ENCODE results near the gene CLCN6. TPM values are rescaled to one million over a fixed set of nuclear protein-coding genes. Genes with fewer than 3 reads are reported as not detected.

Gene CLCN6
- total and polyA plus RNA-seq, 2 donors (not counting 1 experiment from before 2014, with no cell fraction given): 35.0 to 99.8 TPM

DNA sequence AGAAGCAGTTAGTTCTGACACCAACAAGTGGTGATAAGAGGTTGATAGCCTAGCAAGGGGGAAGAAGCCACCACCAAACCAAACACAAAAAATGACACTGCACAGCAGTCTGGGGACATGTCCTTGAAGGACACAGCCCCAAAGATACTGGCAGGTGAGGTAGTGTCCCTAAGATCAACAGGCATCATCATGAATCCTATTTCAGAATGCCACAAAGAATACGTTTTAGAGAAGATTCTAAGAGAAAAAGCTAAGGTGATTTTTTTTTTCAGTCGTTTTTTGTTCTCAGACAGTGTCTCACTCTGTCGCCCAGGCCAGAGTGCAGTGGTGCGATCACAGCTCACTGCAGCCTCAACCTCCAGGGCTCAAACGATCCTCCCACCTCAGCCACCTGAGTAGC lies 19.8 kb upstream of the CLCN6 start:
- Histone ChIP-seq H4K20me1 (ENCODE audit: control insufficient read depth, insufficient read depth, low read length, poor library complexity, severe bottlenecking) (peaks cover 4% of the 10 kb centered on the region), H3K4me2 (replicated peaks; ENCODE audit: low read depth, low read length, poor library complexity, severe bottlenecking) (no peak overlapping the region), H3K4me1 (ENCODE audit: control insufficient read depth in 2 of 2, insufficient read depth in 2 of 2, low read length in 2 of 2) (peaks cover 19 to 31% of the 10 kb centered on the region in 2 donors), H3K4me3 (ENCODE audit: control extremely low read depth in 1 of 5, extremely low read depth in 1 of 5, insufficient read depth in 1 of 5, low read depth in 2 of 5, low read length in 4 of 5) (no peak overlapping the region), H3K36me3 (replicated peaks in 1 of 2; ENCODE audit: control extremely low read depth in 1 of 2, control insufficient read depth in 1 of 2, extremely low read depth in 1 of 2, insufficient read depth in 2 of 2, low read length in 1 of 2) (peaks cover 0 to 18% of the 10 kb centered on the region in 2 experiments), H3K27ac (ENCODE audit: low read length in 2 of 2) (peak overlapping the region in 1 of 2 donors; percentile 12), H3K9ac (ENCODE audit: low read length) (no peak overlapping the region), H3K79me2 (ENCODE audit: control insufficient read depth, insufficient read depth, low read length) (no peaks in the 10 kb centered on the region), H3K9me3 (ENCODE audit: control extremely low read depth in 1 of 3, control insufficient read depth in 2 of 3, insufficient read depth in 1 of 3, low read length in 2 of 3) (no peaks in the 10 kb centered on the region), H3K27me3 (replicated peaks in 1 of 4; ENCODE audit: control extremely low read depth in 1 of 4, control insufficient read depth in 3 of 4, insufficient read depth in 4 of 4, low read length in 3 of 4) (no peaks in the 10 kb centered on the region), H2AFZ (ENCODE audit: insufficient read depth, low read depth, low read length, poor library complexity, severe bottlenecking) (no peak overlapping the region)
- CTCF ChIA-PET: interaction anchor here (0.7 to 3.9 kb wide), 9 partner anchors 8 to 121 kb away, joined by 3 to 26 read pairs (median 5); partner anchors contain the start of genes CLCN6 and MTHFR
- Mint-ChIP-seq H3K9me3 (ENCODE audit: insufficient read depth) (no peaks in the 10 kb centered on the region), H3K27me3 (no peaks in the 10 kb centered on the region), H3K4me3 (peak overlapping the region; percentile 50), H3K4me1 (peaks cover 32% of the 10 kb centered on the region), H3K27ac (peak overlapping the region; percentile 46)
- TF ChIP-seq, protein P1, sequence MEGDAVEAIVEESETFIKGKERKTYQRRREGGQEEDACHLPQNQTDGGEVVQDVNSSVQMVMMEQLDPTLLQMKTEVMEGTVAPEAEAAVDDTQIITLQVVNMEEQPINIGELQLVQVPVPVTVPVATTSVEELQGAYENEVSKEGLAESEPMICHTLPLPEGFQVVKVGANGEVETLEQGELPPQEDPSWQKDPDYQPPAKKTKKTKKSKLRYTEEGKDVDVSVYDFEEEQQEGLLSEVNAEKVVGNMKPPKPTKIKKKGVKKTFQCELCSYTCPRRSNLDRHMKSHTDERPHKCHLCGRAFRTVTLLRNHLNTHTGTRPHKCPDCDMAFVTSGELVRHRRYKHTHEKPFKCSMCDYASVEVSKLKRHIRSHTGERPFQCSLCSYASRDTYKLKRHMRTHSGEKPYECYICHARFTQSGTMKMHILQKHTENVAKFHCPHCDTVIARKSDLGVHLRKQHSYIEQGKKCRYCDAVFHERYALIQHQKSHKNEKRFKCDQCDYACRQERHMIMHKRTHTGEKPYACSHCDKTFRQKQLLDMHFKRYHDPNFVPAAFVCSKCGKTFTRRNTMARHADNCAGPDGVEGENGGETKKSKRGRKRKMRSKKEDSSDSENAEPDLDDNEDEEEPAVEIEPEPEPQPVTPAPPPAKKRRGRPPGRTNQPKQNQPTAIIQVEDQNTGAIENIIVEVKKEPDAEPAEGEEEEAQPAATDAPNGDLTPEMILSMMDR (IDR thresholded peaks at IDR 0.05): no peak
- no peak for TF ChIP-seq EZH2 (IDR thresholded peaks at IDR 0.05; ENCODE audit: borderline replicate concordance, insufficient read depth, low read depth, low read length, poor library complexity, severe bottlenecking)
- POLR2A ChIA-PET: interaction anchor here (0.7 to 1.1 kb wide), 4 partner anchors 10 to 121 kb away, joined by 3 to 5 read pairs (median 4); partner anchors contain the start of gene AGTRAP
- WGBS (ENCODE audit: insufficient coverage): no CpG with 5 or more reads among the region's 5 CpGs
- DNase-seq: no peak
- ATAC-seq (ENCODE audit: low read depth): no peak
- intact Hi-C loops (cut with micrococcal nuclease): no loop called here

DNA sequence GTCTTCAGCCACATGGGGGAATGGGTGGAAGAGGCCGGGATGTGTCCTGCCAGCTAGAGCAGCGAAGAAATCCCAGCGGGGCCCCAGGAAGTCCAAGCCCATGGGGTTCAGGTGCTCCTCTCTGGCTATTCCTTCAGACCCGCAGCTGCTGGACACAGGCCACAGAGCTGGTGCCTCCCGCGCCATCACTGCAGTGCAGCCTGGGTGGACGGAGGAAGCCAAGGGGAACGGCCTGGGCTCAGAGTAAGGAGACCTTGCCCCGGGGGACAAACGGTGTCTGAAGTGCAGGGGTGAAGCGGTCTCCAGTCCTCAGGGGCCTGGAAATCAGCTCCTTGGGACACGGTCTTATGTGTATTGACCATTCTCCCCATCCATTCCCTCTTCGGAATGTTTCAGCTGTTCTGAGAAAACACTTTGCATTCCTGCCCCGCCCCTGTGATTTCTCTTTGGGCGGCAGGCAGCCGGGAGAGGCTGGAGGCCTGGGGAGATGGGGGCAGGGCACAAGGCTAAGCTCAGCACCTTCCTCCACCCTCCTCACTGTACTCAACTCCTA lies 18.7 kb upstream of the CLCN6 start:
- no peaks in the 10 kb centered on the region for H3K27me3 Mint-ChIP-seq
- H3K36me3 ChIP-seq (replicated peaks in 1 of 2; ENCODE audit: control extremely low read depth in 1 of 2, control insufficient read depth in 1 of 2, extremely low read depth in 1 of 2, insufficient read depth in 2 of 2, low read length in 1 of 2): peaks cover 0 to 28% of the 10 kb centered on the region in 2 experiments
- ATAC-seq (ENCODE audit: low read depth): no peak

More for the DNA sequence above, 18.7 kb upstream of the CLCN6 start:
- no peak overlapping the region for H2AFZ ChIP-seq (ENCODE audit: insufficient read depth, low read depth, low read length, poor library complexity, severe bottlenecking)
- peaks cover 4% of the 10 kb centered on the region for H4K20me1 ChIP-seq (ENCODE audit: control insufficient read depth, insufficient read depth, low read length, poor library complexity, severe bottlenecking)
- H3K27me3 ChIP-seq (replicated peaks in 1 of 4; ENCODE audit: control extremely low read depth in 1 of 4, control insufficient read depth in 3 of 4, insufficient read depth in 4 of 4, low read length in 3 of 4): no peaks in the 10 kb centered on the region
- no peak overlapping the region for H3K27ac ChIP-seq (ENCODE audit: low read length in 2 of 2)
- ChIA-PET POLR2A (interaction anchor here (0.5 to 0.9 kb wide), 2 partner anchors 51 to 164 kb away, joined by 3 to 4 read pairs; partner anchors contain the start of gene AGTRAP), CTCF (interaction anchor here (0.8 to 3.9 kb wide), 7 partner anchors 8 to 120 kb away, joined by 3 to 26 read pairs (median 3); no protein-coding TSS in a partner anchor)
- H3K4me3 ChIP-seq (ENCODE audit: control extremely low read depth in 1 of 5, extremely low read depth in 1 of 5, insufficient read depth in 1 of 5, low read depth in 2 of 5, low read length in 4 of 5): no peak overlapping the region
- H3K9me3 ChIP-seq (ENCODE audit: control extremely low read depth in 1 of 3, control insufficient read depth in 2 of 3, insufficient read depth in 1 of 3, low read length in 2 of 3): no peaks in the 10 kb centered on the region
- H3K9ac ChIP-seq (ENCODE audit: low read length): no peak overlapping the region
- TF ChIP-seq, protein P1 (IDR thresholded peaks at IDR 0.05): no peak
- TF ChIP-seq EZH2 (IDR thresholded peaks at IDR 0.05; ENCODE audit: borderline replicate concordance, insufficient read depth, low read depth, low read length, poor library complexity, severe bottlenecking): no peak
- H3K9me3 Mint-ChIP-seq (ENCODE audit: insufficient read depth): no peaks in the 10 kb centered on the region
- no peak overlapping the region for H3K27ac Mint-ChIP-seq
- intact Hi-C loops (cut with micrococcal nuclease): no loop called here
- peaks cover 19 to 32% of the 10 kb centered on the region in 2 donors for H3K4me1 ChIP-seq (ENCODE audit: control insufficient read depth in 2 of 2, insufficient read depth in 2 of 2, low read length in 2 of 2)
- DNase-seq: no peak
- no peak overlapping the region for H3K4me2 ChIP-seq (replicated peaks; ENCODE audit: low read depth, low read length, poor library complexity, severe bottlenecking)
- 93% methylated on average over 8 of the region's 16 CpGs for WGBS (ENCODE audit: insufficient coverage)
- H3K79me2 ChIP-seq (ENCODE audit: control insufficient read depth, insufficient read depth, low read length): no peaks in the 10 kb centered on the region
- H3K4me3 Mint-ChIP-seq: no peak overlapping the region
- H3K4me1 Mint-ChIP-seq: peaks cover 39% of the 10 kb centered on the region

Measured in B cell (primary cell).